ENCODE measurements around the gene KCNH6. TPM values are rescaled to one million over a fixed set of nuclear protein-coding genes. Genes with fewer than 3 reads are reported as not detected.

Gene KCNH6
- total and polyA plus RNA-seq, 4 donors: 0.09 TPM; not detected in 3

GRCh38 chr17:63480192-63480784 lies 42.9 kb upstream of the KCNH6 start:
- no peak overlapping the region for H3K27ac ChIP-seq (ENCODE audit: low read depth in 1 of 2, low read length in 2 of 2)
- no peaks in the 10 kb centered on the region for H3K36me3 ChIP-seq (ENCODE audit: control insufficient read depth in 4 of 4, insufficient read depth in 3 of 4, low read depth in 1 of 4, low read length in 3 of 4)
- H3K4me3 ChIP-seq (ENCODE audit: low read depth in 1 of 3, low read length in 3 of 3): no peak overlapping the region
- 93% methylated on average over 21 of the region's 21 CpGs for WGBS
- DNase-seq (ENCODE audit: low spot score): no peak
- H3K27me3 ChIP-seq (ENCODE audit: control insufficient read depth in 4 of 4, insufficient read depth in 4 of 4, low read length in 3 of 4): peaks cover 0 to 8% (median 4%) of the 10 kb centered on the region in 4 donors
- TF ChIP-seq JUND (IDR thresholded peaks at IDR 0.05) (no peak), ATF3 (IDR thresholded peaks at IDR 0.05) (no peak), HNF4G (IDR thresholded peaks at IDR 0.05) (no peak), ZBTB33 (IDR thresholded peaks at IDR 0.05) (no peak), CTCF (IDR thresholded peaks at IDR 0.05; ENCODE audit: low read depth, low read length, missing input control) (no peak), YY1 (IDR thresholded peaks at IDR 0.05) (no peak)
- no peak overlapping the region for H3K9ac ChIP-seq (ENCODE audit: low read depth in 1 of 2, low read length in 2 of 2)
- no peaks in the 10 kb centered on the region for H3K9me3 ChIP-seq (ENCODE audit: control insufficient read depth in 4 of 4, low read length in 3 of 4)
- H3K4me1 ChIP-seq (ENCODE audit: control insufficient read depth in 4 of 4, insufficient read depth in 4 of 4, low read length in 3 of 4): peaks cover 5 to 16% (median 10%) of the 10 kb centered on the region in 4 donors

GRCh38 chr17:63480826-63481487 lies 42.2 kb upstream of the KCNH6 start:
- H3K27me3 ChIP-seq (ENCODE audit: control insufficient read depth in 4 of 4, insufficient read depth in 4 of 4, low read length in 3 of 4): peaks cover 0 to 8% (median 4%) of the 10 kb centered on the region in 4 donors
- no peak overlapping the region for H3K9ac ChIP-seq (ENCODE audit: low read depth in 1 of 2, low read length in 2 of 2)
- H3K27ac ChIP-seq (ENCODE audit: low read depth in 1 of 2, low read length in 2 of 2): no peak overlapping the region
- no peaks in the 10 kb centered on the region for H3K9me3 ChIP-seq (ENCODE audit: control insufficient read depth in 4 of 4, low read length in 3 of 4)
- DNase-seq (ENCODE audit: low spot score): no peak
- H3K4me1 ChIP-seq (ENCODE audit: control insufficient read depth in 4 of 4, insufficient read depth in 4 of 4, low read length in 3 of 4): peaks cover 5 to 16% (median 10%) of the 10 kb centered on the region in 4 donors
- no peaks in the 10 kb centered on the region for H3K36me3 ChIP-seq (ENCODE audit: control insufficient read depth in 4 of 4, insufficient read depth in 3 of 4, low read depth in 1 of 4, low read length in 3 of 4)
- TF ChIP-seq MAX (IDR thresholded peaks at IDR 0.05) (no peak), RXRA (IDR thresholded peaks at IDR 0.05) (no peak), HNF4A (conservative IDR thresholded peaks at IDR 0.05) (no peak), RAD21 (IDR thresholded peaks at IDR 0.05) (no peak), TAF1 (conservative IDR thresholded peaks at IDR 0.05) (no peak), FOXA1 (IDR thresholded peaks at IDR 0.05) (no peak), SP1 (IDR thresholded peaks at IDR 0.05) (no peak), JUND (IDR thresholded peaks at IDR 0.05) (no peak), YY1 (IDR thresholded peaks at IDR 0.05) (no peak)
- WGBS: 80% methylated on average over 11 of the region's 11 CpGs
- no peak overlapping the region for H3K4me3 ChIP-seq (ENCODE audit: low read depth in 1 of 3, low read length in 3 of 3)

GRCh38 chr17:63481488-63481870 lies 41.7 kb upstream of the KCNH6 start:
- no peak overlapping the region for H3K27ac ChIP-seq (ENCODE audit: low read depth in 1 of 2, low read length in 2 of 2)
- no peaks in the 10 kb centered on the region for H3K9me3 ChIP-seq (ENCODE audit: control insufficient read depth in 4 of 4, low read length in 3 of 4)
- TF ChIP-seq SP1 (IDR thresholded peaks at IDR 0.05) (no peak), ATF3 (IDR thresholded peaks at IDR 0.05) (no peak), CTCF (IDR thresholded peaks at IDR 0.05; ENCODE audit: low read depth, low read length, missing input control) (no peak), FOXA2 (IDR thresholded peaks at IDR 0.05) (no peak), JUND (IDR thresholded peaks at IDR 0.05) (no peak), RAD21 (IDR thresholded peaks at IDR 0.05) (no peak), YY1 (IDR thresholded peaks at IDR 0.05) (no peak), TAF1 (conservative IDR thresholded peaks at IDR 0.05) (no peak), EGR1 (IDR thresholded peaks at IDR 0.05; ENCODE audit: low read depth in 2 of 2) (no peak), NR2F2 (IDR thresholded peaks at IDR 0.05) (no peak), HNF4G (IDR thresholded peaks at IDR 0.05) (no peak), ZBTB33 (IDR thresholded peaks at IDR 0.05) (no peak)
- H3K9ac ChIP-seq (ENCODE audit: low read depth in 1 of 2, low read length in 2 of 2): no peak overlapping the region
- peaks cover 5 to 12% (median 10%) of the 10 kb centered on the region in 4 donors for H3K4me1 ChIP-seq (ENCODE audit: control insufficient read depth in 4 of 4, insufficient read depth in 4 of 4, low read length in 3 of 4)
- no peak for DNase-seq (ENCODE audit: low spot score)
- 92% methylated on average over 16 of the region's 16 CpGs for WGBS
- H3K27me3 ChIP-seq (ENCODE audit: control insufficient read depth in 4 of 4, insufficient read depth in 4 of 4, low read length in 3 of 4): peaks cover 0 to 8% (median 4%) of the 10 kb centered on the region in 4 donors
- no peaks in the 10 kb centered on the region for H3K36me3 ChIP-seq (ENCODE audit: control insufficient read depth in 4 of 4, insufficient read depth in 3 of 4, low read depth in 1 of 4, low read length in 3 of 4)
- no peak overlapping the region for H3K4me3 ChIP-seq (ENCODE audit: low read depth in 1 of 3, low read length in 3 of 3)
